ENCODE data around the gene MBNL1.

The MBNL1 gene

GRCh38 chr3:152457500-152458375 lies 189.0 kb downstream of the MBNL1 start:
- no peak for DNase-seq

GRCh38 chr3:152458376-152459117 lies 189.8 kb downstream of the MBNL1 start:
- no peak for DNase-seq

DNA sequence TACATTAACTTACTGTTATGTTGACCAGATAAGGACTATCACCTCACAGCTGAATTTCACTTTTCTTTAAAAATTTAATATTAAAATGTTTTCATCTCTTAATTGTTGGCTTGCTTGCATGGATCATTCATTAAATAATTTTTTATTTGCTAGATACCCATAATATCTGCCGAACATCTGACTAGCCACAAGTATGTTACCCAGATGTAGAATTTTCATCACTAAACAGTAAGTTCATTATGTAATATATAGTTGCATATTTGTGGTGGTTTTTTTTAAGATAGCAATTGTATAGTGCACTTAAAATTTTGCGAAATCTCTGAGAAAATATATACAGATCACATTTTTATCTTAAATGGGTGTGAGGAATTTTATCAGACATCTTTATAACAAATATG lies 190.4 kb downstream of the MBNL1 start:
- DNase-seq = no peak

DNA sequence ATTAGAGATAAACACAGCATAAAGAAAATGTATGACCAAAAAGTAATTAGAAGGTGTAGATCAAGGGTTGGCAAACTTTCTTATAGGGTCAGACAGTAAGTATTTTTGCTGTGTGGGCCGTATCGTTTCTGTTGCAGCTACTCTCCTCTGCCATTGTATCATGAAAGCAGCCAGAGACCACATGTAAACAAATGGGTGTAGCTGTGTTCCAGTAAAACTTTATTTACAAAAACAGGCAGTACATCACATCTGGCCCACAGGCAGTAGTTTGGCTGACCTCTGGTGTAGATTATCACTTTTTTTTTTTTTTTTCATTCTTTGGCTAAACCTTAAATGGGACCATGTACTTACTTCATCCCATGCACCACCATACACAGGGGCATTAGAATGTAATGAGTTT lies 190.8 kb downstream of the MBNL1 start:
- no peak for DNase-seq

- no peak for DNase-seq
Observed at GRCh38 chr3:152460936-152461335, 192.2 kb downstream of the MBNL1 start.

DNA sequence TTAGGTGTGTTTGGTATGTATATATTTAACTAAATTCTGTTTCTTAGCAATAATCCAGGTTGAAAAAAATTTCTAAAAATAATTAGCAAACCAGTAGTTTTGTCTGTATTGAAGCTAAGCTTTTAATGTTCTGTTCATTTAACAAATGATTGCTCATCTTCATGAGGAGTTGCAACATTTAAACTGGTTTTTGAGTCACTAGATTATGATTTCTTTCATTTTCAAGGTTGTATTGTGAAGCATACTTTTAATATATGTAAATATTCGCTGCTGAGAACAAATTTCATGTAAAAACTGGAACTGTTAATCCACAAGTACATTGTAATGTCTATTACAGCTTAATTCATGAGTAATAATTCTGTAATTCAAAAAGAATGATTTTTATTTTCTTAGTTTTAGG lies 192.7 kb downstream of the MBNL1 start:
- no peak for DNase-seq

DNA sequence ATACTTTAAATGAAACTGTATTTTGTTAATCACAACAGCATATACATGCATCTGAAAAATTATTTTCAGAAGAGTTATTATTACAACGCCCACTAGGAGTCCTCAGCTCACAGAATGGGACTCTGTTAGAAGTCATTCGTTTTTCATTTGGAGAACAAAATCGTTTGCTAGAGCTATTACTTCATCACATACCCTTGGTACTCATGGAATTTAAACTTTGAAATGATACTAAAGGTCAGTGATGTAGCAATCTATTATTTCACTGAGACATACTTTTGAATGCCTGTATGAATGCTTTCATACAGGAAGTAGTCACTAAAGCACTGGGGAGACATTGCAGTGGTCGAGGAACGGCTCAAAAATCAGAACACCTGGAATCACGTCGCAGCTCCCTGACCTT lies 198.1 kb downstream of the MBNL1 start:
- DNase-seq = peak; percentile 3

GRCh38 chr3:152469248-152470025 lies 200.7 kb downstream of the MBNL1 start:
- no peak for DNase-seq

DNA sequence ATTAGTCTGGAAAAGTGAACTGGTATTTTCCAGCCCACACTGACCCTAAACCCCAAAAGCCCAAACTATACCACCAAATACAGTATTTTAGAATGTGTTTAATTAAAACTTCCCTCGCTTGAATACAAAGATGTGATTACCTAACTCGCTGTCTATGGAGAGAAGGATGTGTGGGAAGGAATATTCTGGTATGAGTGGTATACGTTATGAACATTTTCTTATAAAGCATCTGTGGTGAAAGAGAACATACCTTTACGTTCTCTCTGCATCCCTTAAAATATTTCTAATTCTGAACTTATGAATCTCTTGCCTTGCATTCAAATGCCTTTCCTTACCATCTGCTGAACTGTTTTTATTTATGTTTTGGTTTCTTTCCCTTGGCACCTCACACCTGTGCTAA lies 201.4 kb downstream of the MBNL1 start:
- no peak for DNase-seq

DNA sequence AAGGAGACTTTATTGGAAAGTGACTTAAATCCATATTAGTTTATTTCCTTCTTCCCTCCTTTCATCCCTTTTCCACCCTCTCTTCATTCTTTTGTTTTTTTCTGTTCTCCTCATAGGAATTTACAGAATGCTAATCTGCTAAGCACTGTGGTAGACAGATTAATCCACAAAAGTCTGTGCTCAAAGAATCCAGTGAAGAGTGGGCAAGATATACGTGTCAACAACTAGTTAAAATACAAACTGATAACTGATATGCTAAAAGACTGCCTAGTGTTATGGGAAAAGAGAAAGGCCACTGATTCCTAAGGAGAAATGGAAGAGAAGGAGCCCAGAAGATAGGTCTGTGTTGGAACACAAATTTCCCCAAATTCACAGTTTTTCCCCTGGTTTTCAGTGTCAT lies 202.2 kb downstream of the MBNL1 start:
- DNase-seq = no peak

- peak; percentile 41 for DNase-seq
Observed at GRCh38 chr3:152471814-152472671, 203.3 kb downstream of the MBNL1 start.

DNA sequence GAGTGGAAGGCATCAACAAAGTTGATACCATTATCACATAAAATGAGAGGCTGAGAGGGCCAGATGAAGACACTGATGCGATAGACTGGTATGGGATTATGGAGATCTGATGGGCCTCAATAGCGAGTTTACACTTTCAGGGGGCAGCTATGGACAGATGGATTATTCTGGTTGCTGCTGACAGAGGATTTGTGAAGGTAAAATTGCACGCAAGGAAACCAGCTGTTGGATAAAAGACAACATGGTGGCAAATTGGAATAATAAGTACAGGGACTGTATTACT lies 203.9 kb downstream of the MBNL1 start:
- no peak for DNase-seq

- peak; percentile 26 for DNase-seq
Observed at GRCh38 chr3:152474585-152474984, 205.9 kb downstream of the MBNL1 start.

DNA sequence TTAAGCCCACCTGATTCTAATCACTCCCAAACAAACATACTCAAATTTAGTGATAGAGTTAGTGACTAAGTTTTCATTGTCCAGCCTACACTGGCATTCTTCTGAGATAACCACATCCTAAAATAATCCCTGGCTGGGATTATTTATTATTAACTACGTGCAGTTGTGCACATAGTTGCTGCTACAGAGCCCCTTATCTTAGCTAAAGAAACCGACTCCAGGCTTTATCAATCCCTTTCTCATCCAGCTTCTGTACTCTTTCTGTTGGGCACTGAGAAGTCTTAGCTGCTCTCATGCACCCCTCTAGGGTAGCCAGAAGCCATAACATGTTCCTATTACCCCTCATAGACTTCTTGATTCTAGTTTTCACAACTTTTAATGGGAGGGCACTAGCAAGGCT lies 208.7 kb downstream of the MBNL1 start:
- no peak for DNase-seq

DNA sequence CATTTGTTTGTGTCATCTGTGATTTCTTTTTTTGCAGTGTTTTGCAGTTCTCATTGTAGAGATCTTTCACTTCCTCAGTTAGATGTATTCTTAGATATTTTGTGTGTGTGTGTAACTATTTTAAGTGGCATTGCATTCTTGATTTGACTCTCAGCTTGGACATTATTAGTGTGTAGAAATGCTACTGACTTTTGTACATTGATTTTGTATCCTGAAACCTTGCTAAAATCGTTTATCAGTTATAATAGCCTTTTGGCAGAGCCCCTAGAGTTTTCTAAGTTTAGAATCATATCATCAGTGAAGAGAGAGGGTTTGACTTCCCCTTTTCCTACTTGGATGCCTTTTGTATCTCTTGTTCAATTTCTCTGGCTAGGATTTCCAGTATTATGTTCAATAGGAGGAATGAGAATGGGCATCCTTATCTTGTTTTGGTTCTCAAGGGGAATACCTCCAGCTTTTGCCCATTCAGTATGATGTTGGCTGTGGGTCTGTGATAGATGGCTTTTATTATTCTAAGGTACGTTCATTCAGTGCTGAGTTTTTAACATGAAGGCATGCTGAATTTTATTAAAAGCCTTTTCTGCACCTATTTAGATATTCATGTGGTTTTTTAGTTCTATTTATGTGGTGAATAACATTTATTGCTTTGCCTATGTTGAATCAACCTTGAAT lies 211.7 kb downstream of the MBNL1 start:
- DNase-seq = no peak

- no peak for DNase-seq
Observed at GRCh38 chr3:152486364-152486763, 217.6 kb downstream of the MBNL1 start.

GRCh38 chr3:152488449-152488848 lies 219.7 kb downstream of the MBNL1 start:
- no peak for DNase-seq

DNA sequence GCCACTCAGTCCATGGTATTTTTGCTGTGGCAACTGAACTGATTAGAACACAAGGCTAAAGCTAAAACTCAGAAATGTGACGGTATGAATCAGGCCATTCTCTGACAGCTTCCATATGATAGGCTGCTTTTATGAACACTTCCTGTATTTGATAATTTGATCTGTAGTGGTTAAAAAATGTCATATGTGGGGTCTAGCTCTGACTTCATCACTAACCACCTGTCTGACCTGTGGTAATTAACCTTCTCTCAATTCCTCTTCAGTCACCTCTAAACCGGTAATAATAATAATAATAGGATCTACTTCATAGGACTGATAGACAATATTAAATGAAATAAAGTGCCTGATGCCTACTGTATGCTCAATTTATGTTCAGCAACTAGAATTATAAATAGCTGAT lies 223.2 kb downstream of the MBNL1 start:
- DNase-seq = no peak

DNA sequence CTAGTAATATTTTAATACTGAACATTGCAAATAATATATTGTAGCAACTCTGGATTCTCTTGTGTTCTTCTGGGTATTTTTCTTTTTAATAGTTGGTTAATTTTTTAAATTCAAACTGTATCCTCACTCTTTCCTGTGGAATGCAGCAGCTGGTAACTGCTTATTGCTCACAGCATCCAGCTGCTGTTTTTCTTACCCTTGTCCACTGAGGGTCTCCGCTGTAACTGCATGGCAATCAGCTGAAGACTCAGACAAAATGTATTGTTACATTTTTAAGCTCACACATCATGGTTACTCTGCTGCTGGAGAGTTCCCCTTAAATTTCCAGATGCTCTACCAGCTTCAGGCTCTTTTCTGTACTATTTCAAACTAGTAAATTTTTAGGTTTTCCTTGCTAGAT lies 227.6 kb downstream of the MBNL1 start:
- DNase-seq = no peak

GRCh38 chr3:152496716-152497115 lies 228.0 kb downstream of the MBNL1 start:
- DNase-seq = no peak

DNA sequence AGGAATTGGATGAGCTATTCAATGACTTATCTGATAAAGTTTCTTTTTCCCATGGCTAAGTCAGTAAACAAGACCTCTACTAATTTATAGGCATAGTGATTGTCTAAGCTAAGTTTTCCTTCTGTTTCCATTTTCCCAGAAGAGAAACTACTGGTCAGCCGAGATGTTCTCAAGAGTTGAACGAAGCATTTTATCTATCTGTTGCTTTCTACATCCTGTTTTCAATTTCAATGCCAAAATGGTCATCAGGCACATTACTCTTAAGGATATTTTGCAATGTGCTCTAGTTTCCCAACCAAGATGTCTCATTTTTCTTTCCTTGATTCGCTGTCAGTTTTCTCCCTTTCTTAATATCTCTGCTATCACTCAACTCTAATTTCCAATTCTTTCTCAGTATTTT lies 228.7 kb downstream of the MBNL1 start:
- no peak for DNase-seq

GRCh38 chr3:152497890-152498289 lies 229.2 kb downstream of the MBNL1 start:
- no peak for DNase-seq
